Esophagus squamous epithelium (tissue), 4 donors: ENCODE measurements around the gene ZCCHC17.

ENCODE experiments used
- CTCF ChIP-seq, 6 experiments: fragments of 450-650 bp in 4 of 6; fragments of 200-600 bp in 2 of 6; sonication (generic) in 2 of 6; IDR thresholded peaks; one replicate each; pipeline ENCODE4 v1.5.1; 2016 to 2019; ENCODE audit warnings: antibody characterized with exemption in 6 of 6, mild to moderate bottlenecking in 4 of 6, moderate library complexity in 4 of 6
- POLR2A ChIP-seq, 4 donors: fragments of 450-650 bp; IDR thresholded peaks; one replicate each; pipeline ENCODE4 v1.6.1; 2017; ENCODE audit warnings: antibody characterized with exemption in 4 of 4, mild to moderate bottlenecking in 4 of 4, moderate library complexity in 3 of 4

- TF ChIP-seq CTCF (IDR thresholded peaks at IDR 0.05) (no peak), POLR2A (IDR thresholded peaks at IDR 0.05) (no peak)
These were observed 100.7 kb downstream of the ZCCHC17 start for GRCh38 chr1:31397360-31398095.
